Neuronal stem cell (in vitro differentiated cells): ENCODE results near the gene CEP85L.
A peak's percentile ranks its signal among the peaks of the same experiment; 100 is the strongest.
"Not testable (repeated sequence)": the region's sequence is repeated elsewhere in the genome, so short reads cannot be mapped to it uniquely, and the experiment has no call there.

Source experiments
- DNase-seq: peaks from one replicate; pipeline ENCODE4 v3.0.0-alpha.2; 2013; ENCODE audit warnings: low spot score
- H2AFZ ChIP-seq: one replicate; pipeline ENCODE4 v1.6.1; 2013; ENCODE audit warnings: mild to moderate bottlenecking, low read length, inconsistent platforms
- H2AK5ac ChIP-seq: 2 replicates; pipeline ENCODE4 v1.6.1; 2013; ENCODE audit warnings: low read depth, mild to moderate bottlenecking, inconsistent platforms, low read length, moderate library complexity, mixed read lengths
- H2BK120ac ChIP-seq: 2 replicates; pipeline ENCODE4 v1.6.1; 2013; ENCODE audit warnings: low read depth, mild to moderate bottlenecking, inconsistent platforms, low read length, moderate library complexity, mixed read lengths
- H2BK12ac ChIP-seq: one replicate; pipeline ENCODE4 v1.6.1; 2013; ENCODE audit warnings: low read length, inconsistent platforms
- H2BK15ac ChIP-seq: 2 replicates; pipeline ENCODE4 v1.6.1; 2013; ENCODE audit warnings: mild to moderate bottlenecking, low read length, inconsistent platforms, mixed read lengths
- H2BK5ac ChIP-seq: one replicate; pipeline ENCODE4 v1.6.1; 2013; ENCODE audit warnings: inconsistent platforms, mild to moderate bottlenecking, low read length, moderate library complexity
- H3K14ac ChIP-seq: one replicate; pipeline ENCODE4 v1.6.1; 2013; ENCODE audit warnings: low read length, inconsistent platforms
- H3K18ac ChIP-seq: 2 replicates; pipeline ENCODE4 v1.6.1; 2013; ENCODE audit warnings: low read length, inconsistent platforms
- H3K23ac ChIP-seq: 2 replicates; pipeline ENCODE4 v1.6.1; 2013; ENCODE audit warnings: low read depth, mild to moderate bottlenecking, mixed read lengths, low read length, inconsistent platforms; ENCODE audit not compliant: poor library complexity
- H3K27ac ChIP-seq: replicated peaks from 3 replicates; pipeline ENCODE4 v1.5.1; 2013; ENCODE audit warnings: low read length, inconsistent platforms
- H3K27me3 ChIP-seq, 3 experiments: 2 replicates each; pipeline ENCODE4 v1.6.1; 2013; ENCODE audit warnings: low read length in 3 of 3, mild to moderate bottlenecking in 2 of 3, inconsistent platforms in 1 of 3, low read depth in 1 of 3, mixed read lengths in 1 of 3, moderate library complexity in 1 of 3; ENCODE audit not compliant: control insufficient read depth in 3 of 3, insufficient read depth in 3 of 3
- H3K36me3 ChIP-seq, 2 donors: replicated peaks in 1 of 2; 2 replicates each; pipeline ENCODE4 v1.6.1; 2013; ENCODE audit warnings: low read length in 2 of 2; ENCODE audit not compliant: control insufficient read depth in 2 of 2, insufficient read depth in 2 of 2
- H3K4ac ChIP-seq: 2 replicates; pipeline ENCODE4 v1.6.1; 2013; ENCODE audit warnings: inconsistent platforms, mild to moderate bottlenecking, low read length, moderate library complexity
- H3K4me1 ChIP-seq, 2 donors: 1 replicate in 1 of 2; 2 replicates in 1 of 2; pipeline ENCODE4 v1.6.1; 2013; ENCODE audit warnings: low read length in 2 of 2, low read depth in 1 of 2; ENCODE audit not compliant: control insufficient read depth in 2 of 2, insufficient read depth in 1 of 2
- H3K4me2 ChIP-seq: one replicate; pipeline ENCODE4 v1.6.1; 2013; ENCODE audit warnings: mild to moderate bottlenecking, low read length, inconsistent platforms; ENCODE audit not compliant: insufficient read depth, poor library complexity, severe bottlenecking
- H3K4me3 ChIP-seq, 2 donors: 2 replicates each; pipeline ENCODE4 v1.5.1; 2013; ENCODE audit warnings: low read length in 2 of 2, mild to moderate bottlenecking in 2 of 2, inconsistent platforms in 1 of 2, moderate library complexity in 1 of 2
- H3K79me1 ChIP-seq: one replicate; pipeline ENCODE4 v1.6.1; 2013; ENCODE audit warnings: low read depth, mild to moderate bottlenecking, inconsistent platforms, low read length, moderate library complexity
- H3K9ac ChIP-seq: one replicate; pipeline ENCODE4 v1.6.1; 2013; ENCODE audit warnings: mild to moderate bottlenecking, low read depth, low read length, inconsistent platforms; ENCODE audit not compliant: poor library complexity
- H3K9me3 ChIP-seq, 2 donors: replicated peaks in 1 of 2; 2 replicates each; pipeline versions ENCODE3 to v1.6.1; 2013; ENCODE audit warnings: low read length in 2 of 2, mild to moderate bottlenecking in 2 of 2, inconsistent platforms in 1 of 2, low read depth in 1 of 2, mixed read lengths in 1 of 2, moderate library complexity in 1 of 2; ENCODE audit not compliant: control insufficient read depth in 2 of 2, insufficient read depth in 1 of 2
- H4K8ac ChIP-seq: one replicate; pipeline ENCODE4 v1.6.1; 2013; ENCODE audit warnings: low read depth, mild to moderate bottlenecking, inconsistent platforms, low read length, moderate library complexity
- H4K91ac ChIP-seq: one replicate; pipeline ENCODE4 v1.6.1; 2013; ENCODE audit warnings: low read length, low read depth, mild to moderate bottlenecking, inconsistent platforms; ENCODE audit not compliant: poor library complexity
- WGBS, 2 donors: extraction: QIAGEN DNeasy Blood & Tissue Kit; methylation state at CpG; one replicate each; pipeline ENCODE4 v1.1.7; 2013; ENCODE audit warnings: missing lambda C conversion rate in 2 of 2, mixed read lengths in 1 of 2; ENCODE audit not compliant: insufficient read length in 2 of 2, insufficient replicate concordance in 1 of 2; ENCODE audit errors: extremely low coverage in 2 of 2; 5-methylcytosine and 5-hydroxymethylcytosine counted together

The CEP85L gene

GRCh38 chr6:118444796-118445195 lies 206.6 kb downstream of the CEP85L start:
- Histone ChIP-seq H3K27me3 (no peaks in the 10 kb centered on the region), H3K36me3 (no peaks in the 10 kb centered on the region), H3K18ac (no peak overlapping the region), H4K91ac (no peak overlapping the region), H2AK5ac (no peak overlapping the region), H3K4ac (no peak overlapping the region), H3K4me3 (no peak overlapping the region), H2BK12ac (no peak overlapping the region), H3K79me1 (no peaks in the 10 kb centered on the region), H2AFZ (no peak overlapping the region), H4K8ac (no peak overlapping the region), H2BK5ac (no peak overlapping the region), H2BK120ac (no peak overlapping the region), H3K9ac (no peak overlapping the region), H3K9me3 (peaks cover 0 to 12% of the 10 kb centered on the region in 2 donors), H3K4me2 (no peak overlapping the region), H3K14ac (no peak overlapping the region), H3K4me1 (no peaks in the 10 kb centered on the region), H2BK15ac (no peak overlapping the region), H3K23ac (no peak overlapping the region), H3K27ac (no peak overlapping the region)
- WGBS, 2 donors, result no CpG with 5 or more reads among the region's 1 CpG
- no peak for DNase-seq

GRCh38 chr6:118436482-118436881 lies 214.9 kb downstream of the CEP85L start:
- Histone ChIP-seq H2BK120ac (no peak overlapping the region), H3K14ac (no peak overlapping the region), H3K4me1 (no peaks in the 10 kb centered on the region), H3K27ac (no peak overlapping the region), H2AK5ac (no peak overlapping the region), H4K8ac (no peak overlapping the region), H3K23ac (no peak overlapping the region), H2BK12ac (no peak overlapping the region), H3K79me1 (no peaks in the 10 kb centered on the region), H3K27me3 (no peaks in the 10 kb centered on the region), H3K4me2 (no peak overlapping the region), H2BK5ac (no peak overlapping the region), H3K36me3 (no peaks in the 10 kb centered on the region), H4K91ac (no peak overlapping the region), H3K4ac (no peak overlapping the region), H2AFZ (no peak overlapping the region), H3K9ac (no peak overlapping the region), H3K9me3 (no peaks in the 10 kb centered on the region), H2BK15ac (no peak overlapping the region), H3K18ac (no peak overlapping the region), H3K4me3 (no peak overlapping the region)
- DNase-seq, result no peak
- WGBS, 2 donors, result no CpG with 5 or more reads among the region's 3 CpGs

GRCh38 chr6:118434147-118434546 lies 217.2 kb downstream of the CEP85L start:
- not testable (repeated sequence) for H3K23ac ChIP-seq, H2BK12ac ChIP-seq, H4K8ac ChIP-seq, H3K4me1 ChIP-seq, H2BK15ac ChIP-seq, H3K14ac ChIP-seq, H3K18ac ChIP-seq, H3K27me3 ChIP-seq, H2BK5ac ChIP-seq, H2AFZ ChIP-seq, DNase-seq, H3K4ac ChIP-seq, H4K91ac ChIP-seq, H3K4me3 ChIP-seq, H3K36me3 ChIP-seq, H3K79me1 ChIP-seq, H3K27ac ChIP-seq, H3K9me3 ChIP-seq, H3K4me2 ChIP-seq, H2BK120ac ChIP-seq, H3K9ac ChIP-seq, H2AK5ac ChIP-seq
- no CpG with 5 or more reads among the region's 3 CpGs for WGBS, 2 donors

- DNase-seq, result peak; percentile 18
- H3K9ac ChIP-seq, result not testable (repeated sequence)
These were observed 230.1 kb downstream of the CEP85L start for GRCh38 chr6:118421312-118421711.

More at GRCh38 chr6:118421312-118421711, 230.1 kb downstream of the CEP85L start:
- WGBS, 2 donors, result no CpG with 5 or more reads among the region's 5 CpGs
- not testable (repeated sequence) for H3K36me3 ChIP-seq, H3K4me3 ChIP-seq, H3K4ac ChIP-seq, H3K18ac ChIP-seq, H4K91ac ChIP-seq, H3K4me1 ChIP-seq, H2BK12ac ChIP-seq, H3K79me1 ChIP-seq, H3K27ac ChIP-seq, H3K14ac ChIP-seq, H2BK5ac ChIP-seq, H4K8ac ChIP-seq, H2BK120ac ChIP-seq, H3K4me2 ChIP-seq, H2BK15ac ChIP-seq, H3K23ac ChIP-seq, H3K9me3 ChIP-seq, H3K27me3 ChIP-seq, H2AK5ac ChIP-seq
- H2AFZ ChIP-seq, result peak overlapping the region; percentile 93
